WTC11 (cell line): ENCODE measurements around the gene NFATC3. TPM values are rescaled to one million over a fixed set of nuclear protein-coding genes. Genes with fewer than 3 reads are reported as not detected.

Experiments used
- ATAC-seq: fragments of 200-7000 bp; cut with Tn5 transposase; 2 replicates; pipeline ENCODE4 v1.10.0; 2021; ENCODE audit warnings: mild to moderate bottlenecking, moderate library complexity
- CTCF ChIA-PET: fragments of 300-600 bp; sonication (Branson Sonifier 250); formaldehyde crosslinking; loops from one replicate; lab custom pipeline; 2021; ENCODE audit warnings: antibody characterized with exemption; lab: Charles Lee
- POLR2A ChIA-PET: fragments of 350-600 bp; sonication (Branson Sonifier 250); formaldehyde crosslinking; loops from one replicate; lab custom pipeline; 2021; ENCODE audit warnings: antibody characterized with exemption; lab: Charles Lee
- DNase-seq: peaks from one replicate; pipeline ENCODE4 v3.0.0; 2021; ENCODE audit warnings: low spot score
- H3K27ac Mint-ChIP-seq: 2 replicates; pipeline ENCODE4 v1.8.0; 2021; ENCODE audit warnings: mixed read lengths
- H3K27me3 Mint-ChIP-seq: 2 replicates; pipeline ENCODE4 v1.8.0; 2021; ENCODE audit warnings: low read depth, mild to moderate bottlenecking, moderate library complexity, mixed read lengths
- H3K36me3 Mint-ChIP-seq: 2 replicates; pipeline ENCODE4 v1.8.0; 2021; ENCODE audit warnings: mixed read lengths
- H3K4me1 Mint-ChIP-seq: 2 replicates; pipeline ENCODE4 v1.8.0; 2022; ENCODE audit warnings: mixed read lengths
- H3K4me3 Mint-ChIP-seq: 2 replicates; pipeline ENCODE4 v1.8.0; 2021; ENCODE audit warnings: mild to moderate bottlenecking, moderate library complexity, mixed read lengths
- H3K9me3 Mint-ChIP-seq: 2 replicates; pipeline ENCODE4 v1.8.0; 2021; ENCODE audit warnings: mixed read lengths
- ATF2 ChIP-seq: sonication (generic); formaldehyde crosslinking; IDR thresholded peaks from 2 replicates; pipeline ENCODE4 v1.8.1; 2022; ENCODE audit warnings: low read depth, missing genetic modification reagents, borderline replicate concordance
- ATF3 ChIP-seq: sonication (generic); formaldehyde crosslinking; conservative IDR thresholded peaks from 2 replicates; pipeline ENCODE4 v1.8.1; 2022; ENCODE audit warnings: mild to moderate bottlenecking, missing genetic modification reagents
- CBFB ChIP-seq: sonication (generic); formaldehyde crosslinking; IDR thresholded peaks from 2 replicates; pipeline ENCODE4 v1.8.1; 2022; ENCODE audit warnings: mild to moderate bottlenecking, low read depth, missing genetic modification reagents
- CREM ChIP-seq: sonication (generic); formaldehyde crosslinking; IDR thresholded peaks from 2 replicates; pipeline ENCODE4 v1.8.1; 2022; ENCODE audit warnings: mild to moderate bottlenecking, missing genetic modification reagents, moderate library complexity
- EMX1 ChIP-seq: fragments of 250-450 bp; sonication (Bioruptor Pico); IDR thresholded peaks from 2 replicates; pipeline ENCODE4 v1.8.0; 2021; ENCODE audit warnings: mild to moderate bottlenecking
- FOXJ3 ChIP-seq: sonication (generic); formaldehyde crosslinking; IDR thresholded peaks from 2 replicates; pipeline ENCODE4 v1.9.0; 2021; ENCODE audit warnings: missing genetic modification reagents, mild to moderate bottlenecking, borderline replicate concordance
- FOXK1 ChIP-seq: sonication (generic); formaldehyde crosslinking; IDR thresholded peaks from 2 replicates; pipeline ENCODE4 v1.8.0; 2022; ENCODE audit warnings: mild to moderate bottlenecking, moderate library complexity, missing genetic modification reagents
- GRHL2 ChIP-seq: fragments of 250-450 bp; sonication (Bioruptor Pico); IDR thresholded peaks from 2 replicates; pipeline ENCODE4 v1.8.0; 2022; ENCODE audit warnings: mild to moderate bottlenecking, moderate library complexity; ENCODE audit not compliant: insufficient replicate concordance, severe bottlenecking
- GTF2I ChIP-seq: fragments of 250-450 bp; sonication (Bioruptor Pico); conservative IDR thresholded peaks from 2 replicates; pipeline ENCODE4 v1.4.0; 2021; ENCODE audit warnings: mild to moderate bottlenecking
- HMGXB4 ChIP-seq: sonication (generic); formaldehyde crosslinking; IDR thresholded peaks from 2 replicates; pipeline ENCODE4 v1.8.1; 2023; ENCODE audit warnings: mild to moderate bottlenecking, moderate library complexity, missing genetic modification reagents
- KAT7 ChIP-seq: sonication (generic); formaldehyde crosslinking; IDR thresholded peaks from 2 replicates; pipeline ENCODE4 v1.8.1; 2023; ENCODE audit warnings: missing genetic modification reagents, mild to moderate bottlenecking, borderline replicate concordance
- MXD4 ChIP-seq: fragments of 250-450 bp; sonication (Bioruptor Pico); IDR thresholded peaks from 2 replicates; pipeline ENCODE4 v1.8.0; 2021; ENCODE audit warnings: mild to moderate bottlenecking, moderate library complexity, borderline replicate concordance
- SMAD4 ChIP-seq: sonication (generic); formaldehyde crosslinking; IDR thresholded peaks from 2 replicates; pipeline ENCODE4 v1.8.0; 2022; ENCODE audit warnings: mild to moderate bottlenecking, missing genetic modification reagents
- TCF7 ChIP-seq: sonication (generic); formaldehyde crosslinking; IDR thresholded peaks from 2 replicates; pipeline ENCODE4 v1.8.0; 2022; ENCODE audit warnings: mild to moderate bottlenecking, low read depth, missing genetic modification reagents, moderate library complexity
- TEAD4 ChIP-seq: sonication (generic); formaldehyde crosslinking; IDR thresholded peaks from 2 replicates; pipeline ENCODE4 v1.8.0; 2022; ENCODE audit warnings: mild to moderate bottlenecking, missing genetic modification reagents
- ZNF219 ChIP-seq: sonication (generic); formaldehyde crosslinking; IDR thresholded peaks from 2 replicates; pipeline ENCODE4 v1.8.0; 2023; ENCODE audit warnings: missing genetic modification reagents, mild to moderate bottlenecking, borderline replicate concordance
- ZNF232 ChIP-seq: sonication (generic); formaldehyde crosslinking; IDR thresholded peaks from 2 replicates; pipeline ENCODE4 v1.8.0; 2022; ENCODE audit warnings: mild to moderate bottlenecking, missing genetic modification reagents
- ZNF263 ChIP-seq: sonication (generic); formaldehyde crosslinking; IDR thresholded peaks from 2 replicates; pipeline ENCODE4 v1.8.1; 2022; ENCODE audit warnings: low read depth, mild to moderate bottlenecking, moderate library complexity, missing genetic modification reagents
- ZNF416 ChIP-seq: fragments of 250-450 bp; sonication (Bioruptor Pico); IDR thresholded peaks from 2 replicates; pipeline ENCODE4 v1.9.0; 2021; ENCODE audit warnings: mild to moderate bottlenecking, inconsistent platforms
- ZNF423 ChIP-seq: fragments of 250-450 bp; sonication (Bioruptor Pico); IDR thresholded peaks from 2 replicates; pipeline ENCODE4 v2.1.2; 2022; ENCODE audit warnings: mild to moderate bottlenecking, moderate library complexity
- ZNF512 ChIP-seq: sonication (generic); formaldehyde crosslinking; IDR thresholded peaks from 2 replicates; pipeline ENCODE4 v1.8.1; 2022; ENCODE audit warnings: missing genetic modification reagents, borderline replicate concordance
- total RNA-seq: library from RNA; stranded (reverse); gene quantifications from 3 replicates; pipeline ENCODE4 v1.2.3, GENCODE V29; 2021
- TF ChIP-seq, protein P1 (sequence below): sonication (generic); formaldehyde crosslinking; IDR thresholded peaks from 2 replicates; pipeline ENCODE4 v1.8.0; 2022; ENCODE audit warnings: missing genetic modification reagents
- TF ChIP-seq, protein P2 (sequence below): sonication (generic); formaldehyde crosslinking; IDR thresholded peaks from 2 replicates; pipeline ENCODE4 v1.8.0; 2022; ENCODE audit warnings: mild to moderate bottlenecking, missing genetic modification reagents
- TF ChIP-seq, protein P3 (sequence below): sonication (generic); formaldehyde crosslinking; IDR thresholded peaks from 2 replicates; pipeline ENCODE4 v1.8.1; 2022; ENCODE audit warnings: mild to moderate bottlenecking, moderate library complexity, missing genetic modification reagents

The NFATC3 gene
- total RNA-seq, 1 experiment from 2014 or later: 34.6 TPM

GRCh38 chr16:68061396-68061795 lies 23.8 kb upstream of the NFATC3 start:
- TF ChIP-seq ZNF263 (CRISPR knock-in tag) (no peak), MXD4 (no peak), SMAD4 (CRISPR knock-in tag) (no peak), CBFB (no peak), ZNF512 (no peak), ZNF416 (CRISPR knock-in tag) (no peak), GTF2I (CRISPR knock-in tag) (no peak), GRHL2 (CRISPR knock-in tag) (no peak), TEAD4 (no peak), TCF7 (CRISPR knock-in tag) (no peak), ATF2 (CRISPR knock-in tag) (no peak), FOXK1 (CRISPR knock-in tag) (no peak), HMGXB4 (CRISPR knock-in tag) (no peak), ATF3 (no peak), EMX1 (CRISPR knock-in tag) (no peak)
- TF ChIP-seq, protein P1, sequence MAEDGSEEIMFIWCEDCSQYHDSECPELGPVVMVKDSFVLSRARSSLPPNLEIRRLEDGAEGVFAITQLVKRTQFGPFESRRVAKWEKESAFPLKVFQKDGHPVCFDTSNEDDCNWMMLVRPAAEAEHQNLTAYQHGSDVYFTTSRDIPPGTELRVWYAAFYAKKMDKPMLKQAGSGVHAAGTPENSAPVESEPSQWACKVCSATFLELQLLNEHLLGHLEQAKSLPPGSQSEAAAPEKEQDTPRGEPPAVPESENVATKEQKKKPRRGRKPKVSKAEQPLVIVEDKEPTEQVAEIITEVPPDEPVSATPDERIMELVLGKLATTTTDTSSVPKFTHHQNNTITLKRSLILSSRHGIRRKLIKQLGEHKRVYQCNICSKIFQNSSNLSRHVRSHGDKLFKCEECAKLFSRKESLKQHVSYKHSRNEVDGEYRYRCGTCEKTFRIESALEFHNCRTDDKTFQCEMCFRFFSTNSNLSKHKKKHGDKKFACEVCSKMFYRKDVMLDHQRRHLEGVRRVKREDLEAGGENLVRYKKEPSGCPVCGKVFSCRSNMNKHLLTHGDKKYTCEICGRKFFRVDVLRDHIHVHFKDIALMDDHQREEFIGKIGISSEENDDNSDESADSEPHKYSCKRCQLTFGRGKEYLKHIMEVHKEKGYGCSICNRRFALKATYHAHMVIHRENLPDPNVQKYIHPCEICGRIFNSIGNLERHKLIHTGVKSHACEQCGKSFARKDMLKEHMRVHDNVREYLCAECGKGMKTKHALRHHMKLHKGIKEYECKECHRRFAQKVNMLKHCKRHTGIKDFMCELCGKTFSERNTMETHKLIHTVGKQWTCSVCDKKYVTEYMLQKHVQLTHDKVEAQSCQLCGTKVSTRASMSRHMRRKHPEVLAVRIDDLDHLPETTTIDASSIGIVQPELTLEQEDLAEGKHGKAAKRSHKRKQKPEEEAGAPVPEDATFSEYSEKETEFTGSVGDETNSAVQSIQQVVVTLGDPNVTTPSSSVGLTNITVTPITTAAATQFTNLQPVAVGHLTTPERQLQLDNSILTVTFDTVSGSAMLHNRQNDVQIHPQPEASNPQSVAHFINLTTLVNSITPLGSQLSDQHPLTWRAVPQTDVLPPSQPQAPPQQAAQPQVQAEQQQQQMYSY (CRISPR knock-in tag): no peak
- TF ChIP-seq, all 79 proteins: peak for 0
- H3K9me3 Mint-ChIP-seq: no peaks in the 10 kb centered on the region
- no peaks in the 10 kb centered on the region for H3K27me3 Mint-ChIP-seq
- no peak for DNase-seq
- H3K27ac Mint-ChIP-seq: no peak overlapping the region
- POLR2A ChIA-PET: no interaction called here
- CTCF ChIA-PET: interaction anchor here (1.2 kb wide), 1 partner anchor 23 kb away, joined by 3 read pairs; no protein-coding TSS in a partner anchor
- H3K4me3 Mint-ChIP-seq: no peak overlapping the region
- H3K36me3 Mint-ChIP-seq: peaks cover 10% of the 10 kb centered on the region; the same call in 1 of the 2 replicates
- no peak for ATAC-seq
- H3K4me1 Mint-ChIP-seq: no peaks in the 10 kb centered on the region

DNA sequence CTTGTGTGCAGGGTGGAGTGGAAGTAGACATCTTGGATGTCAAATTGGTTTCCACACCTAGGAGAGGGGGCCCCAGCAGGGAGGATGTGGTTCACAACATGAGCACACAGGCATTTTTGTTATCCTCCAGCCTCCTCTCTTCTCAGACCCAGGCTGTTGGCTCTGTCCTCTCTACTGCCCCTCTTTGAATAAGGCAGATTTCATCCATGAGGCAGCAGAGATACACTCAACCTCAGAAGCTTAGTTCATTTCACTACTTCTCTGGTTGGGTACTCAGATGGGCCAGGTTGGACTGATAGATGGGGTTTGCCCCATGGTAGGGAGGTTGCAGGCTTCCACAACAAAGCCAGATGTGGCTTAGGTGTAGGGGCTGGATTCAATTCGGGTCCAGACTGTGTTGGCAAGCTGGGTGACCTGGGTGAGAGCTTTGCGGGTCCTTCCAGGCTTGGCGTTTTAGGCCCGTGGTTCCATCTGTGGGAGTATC lies 22.2 kb upstream of the NFATC3 start:
- H3K4me1 Mint-ChIP-seq: no peaks in the 10 kb centered on the region
- H3K36me3 Mint-ChIP-seq: peaks cover 9% of the 10 kb centered on the region
- no peak overlapping the region for H3K4me3 Mint-ChIP-seq
- no peaks in the 10 kb centered on the region for H3K9me3 Mint-ChIP-seq
- no peak overlapping the region for H3K27ac Mint-ChIP-seq
- ATAC-seq: no peak
- H3K27me3 Mint-ChIP-seq: no peaks in the 10 kb centered on the region
- CTCF ChIA-PET: no interaction called here
- POLR2A ChIA-PET: no interaction called here
- DNase-seq: no peak
- TF ChIP-seq CREM (CRISPR knock-in tag) (no peak), FOXJ3 (CRISPR knock-in tag) (no peak), ZNF423 (CRISPR knock-in tag) (no peak), ZNF232 (CRISPR knock-in tag) (no peak), CBFB (no peak), KAT7 (CRISPR knock-in tag) (no peak), ZNF219 (no peak), TCF7 (CRISPR knock-in tag) (no peak), FOXK1 (CRISPR knock-in tag) (no peak), ZNF263 (CRISPR knock-in tag) (no peak)
- TF ChIP-seq, protein P2, sequence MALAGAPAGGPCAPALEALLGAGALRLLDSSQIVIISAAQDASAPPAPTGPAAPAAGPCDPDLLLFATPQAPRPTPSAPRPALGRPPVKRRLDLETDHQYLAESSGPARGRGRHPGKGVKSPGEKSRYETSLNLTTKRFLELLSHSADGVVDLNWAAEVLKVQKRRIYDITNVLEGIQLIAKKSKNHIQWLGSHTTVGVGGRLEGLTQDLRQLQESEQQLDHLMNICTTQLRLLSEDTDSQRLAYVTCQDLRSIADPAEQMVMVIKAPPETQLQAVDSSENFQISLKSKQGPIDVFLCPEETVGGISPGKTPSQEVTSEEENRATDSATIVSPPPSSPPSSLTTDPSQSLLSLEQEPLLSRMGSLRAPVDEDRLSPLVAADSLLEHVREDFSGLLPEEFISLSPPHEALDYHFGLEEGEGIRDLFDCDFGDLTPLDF (CRISPR knock-in tag): no peak
- TF ChIP-seq, protein P3, sequence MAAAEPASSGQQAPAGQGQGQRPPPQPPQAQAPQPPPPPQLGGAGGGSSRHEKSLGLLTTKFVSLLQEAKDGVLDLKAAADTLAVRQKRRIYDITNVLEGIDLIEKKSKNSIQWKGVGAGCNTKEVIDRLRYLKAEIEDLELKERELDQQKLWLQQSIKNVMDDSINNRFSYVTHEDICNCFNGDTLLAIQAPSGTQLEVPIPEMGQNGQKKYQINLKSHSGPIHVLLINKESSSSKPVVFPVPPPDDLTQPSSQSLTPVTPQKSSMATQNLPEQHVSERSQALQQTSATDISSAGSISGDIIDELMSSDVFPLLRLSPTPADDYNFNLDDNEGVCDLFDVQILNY (CRISPR knock-in tag): no peak
